H1 (cell line): Measurements from ENCODE around the gene TBC1D9B. TPM values are rescaled to one million over a fixed set of nuclear protein-coding genes. Genes with fewer than 3 reads are reported as not detected.

ENCODE experiments used
- E2F6 ChIP-seq: IDR thresholded peaks from 2 replicates; pipeline ENCODE4 v1.6.1; 2012; ENCODE audit warnings: inconsistent platforms
- RNF2 ChIP-seq: fragments of 200-900, 300-1000 bp; sonication (generic); IDR thresholded peaks from 2 replicates; pipeline ENCODE4 v1.7.1; 2016; ENCODE audit warnings: borderline replicate concordance, low read depth, mild to moderate bottlenecking, antibody characterized with exemption, low read length; ENCODE audit not compliant: poor library complexity, severe bottlenecking; ENCODE audit errors: missing control alignments
- SAP30 ChIP-seq: fragments of 300-600 bp; sonication (generic); IDR thresholded peaks from 2 replicates; pipeline ENCODE4 v1.7.1; 2012; ENCODE audit warnings: low read length, moderate library complexity, mild to moderate bottlenecking, inconsistent platforms; ENCODE audit not compliant: insufficient read depth, insufficient replicate concordance
- TAF7 ChIP-seq: optimal IDR thresholded peaks from 2 replicates; pipeline ENCODE3; 2011; ENCODE audit warnings: low read depth, mild to moderate bottlenecking, inconsistent platforms, low read length, moderate library complexity, borderline replicate concordance
- polyA plus RNA-seq, 7 experiments: library from polyadenylated mRNA; depleted of rRNA in 3 of 7; stranded (reverse) in 5 of 7; unstranded in 2 of 7; fragments of >200 nt in 5 of 7; fragments of 200-250 nt in 2 of 7; gene quantifications; 1 replicate in 5 of 7; 2 replicates in 1 of 7; 4 replicates in 1 of 7; pipeline versions ENCODE4 v1.2.1 to v1.2.3, GENCODE V29; 2011 to 2013; ENCODE audit warnings: missing spikeins in 2 of 7, mixed read lengths in 2 of 7
- total RNA-seq: library from RNA; stranded (reverse); fragmentation: NEBNext Ultra II Directional; extraction: Animal tissue kit (Norgen Biotek cat#: 25700); gene quantifications from 2 replicates; pipeline ENCODE4 v1.2.1, GENCODE V29; 2021

Gene TBC1D9B
- total and polyA plus RNA-seq, 2 of the 8 experiments (the other 6 are each of a cell fraction or from before 2014, with no cell fraction given) = 33.6 to 57.1 TPM

DNA sequence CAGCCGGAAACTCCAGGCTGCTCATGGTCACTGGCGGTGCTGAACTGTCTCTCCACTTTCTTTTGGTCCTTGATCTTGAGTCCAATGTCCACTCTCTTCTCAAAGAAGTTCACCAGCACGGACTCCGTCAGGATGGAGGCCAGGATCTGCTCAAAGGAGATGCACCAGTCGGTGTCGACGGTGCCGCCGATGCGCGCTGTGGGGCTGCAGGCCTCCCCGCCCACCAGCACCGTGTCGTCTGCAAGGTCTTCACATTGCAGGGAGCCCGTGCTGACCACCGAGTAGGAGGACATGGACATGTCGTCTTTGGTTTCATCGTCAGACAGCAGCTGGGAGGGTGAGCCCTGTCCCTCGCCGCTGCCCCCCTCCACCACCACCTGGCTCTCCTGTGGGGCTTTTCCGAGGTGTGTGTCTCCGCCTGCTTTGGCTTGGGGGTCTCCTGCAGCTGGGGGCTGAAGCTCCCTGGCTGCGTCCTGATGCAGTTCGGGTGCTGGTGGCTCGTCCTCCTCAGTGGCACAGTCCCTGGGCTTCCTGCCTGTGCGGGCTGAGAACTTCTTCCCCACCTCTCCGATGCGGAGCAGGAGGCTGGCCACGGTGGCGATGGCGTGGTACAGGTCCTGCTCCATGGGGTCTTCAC lies 44.1 kb downstream of the TBC1D9B start (continued):
- no peak for TF ChIP-seq E2F6
- no peak for TF ChIP-seq RNF2
- no peak for TF ChIP-seq SAP30
- TF ChIP-seq TAF7 = no peak
- TF ChIP-seq, all 59 proteins: peak for 0
